Tibial nerve (tissue), 4 donors: Measurements from ENCODE around the gene STARD3.

ENCODE experiments used
- EP300 ChIP-seq, 2 donors: sonication (generic); formaldehyde crosslinking; IDR thresholded peaks; one replicate each; pipeline ENCODE4 v1.6.1; 2017; ENCODE audit warnings: antibody characterized with exemption in 2 of 2, mild to moderate bottlenecking in 1 of 2
- POLR2A ChIP-seq, 2 donors: fragments of 450-650 bp; IDR thresholded peaks; one replicate each; pipeline ENCODE4 v1.6.1; 2017; ENCODE audit warnings: antibody characterized with exemption in 2 of 2, mild to moderate bottlenecking in 2 of 2, moderate library complexity in 2 of 2
- TF ChIP-seq, protein P1 (sequence below), 5 experiments: fragments of 200-600 bp in 3 of 5; fragments of 450-650 bp in 2 of 5; sonication (generic) in 3 of 5; IDR thresholded peaks; one replicate each; pipeline ENCODE4 v1.5.1; 2016 to 2019; ENCODE audit warnings: antibody characterized with exemption in 5 of 5, mild to moderate bottlenecking in 3 of 5, moderate library complexity in 2 of 5

DNA sequence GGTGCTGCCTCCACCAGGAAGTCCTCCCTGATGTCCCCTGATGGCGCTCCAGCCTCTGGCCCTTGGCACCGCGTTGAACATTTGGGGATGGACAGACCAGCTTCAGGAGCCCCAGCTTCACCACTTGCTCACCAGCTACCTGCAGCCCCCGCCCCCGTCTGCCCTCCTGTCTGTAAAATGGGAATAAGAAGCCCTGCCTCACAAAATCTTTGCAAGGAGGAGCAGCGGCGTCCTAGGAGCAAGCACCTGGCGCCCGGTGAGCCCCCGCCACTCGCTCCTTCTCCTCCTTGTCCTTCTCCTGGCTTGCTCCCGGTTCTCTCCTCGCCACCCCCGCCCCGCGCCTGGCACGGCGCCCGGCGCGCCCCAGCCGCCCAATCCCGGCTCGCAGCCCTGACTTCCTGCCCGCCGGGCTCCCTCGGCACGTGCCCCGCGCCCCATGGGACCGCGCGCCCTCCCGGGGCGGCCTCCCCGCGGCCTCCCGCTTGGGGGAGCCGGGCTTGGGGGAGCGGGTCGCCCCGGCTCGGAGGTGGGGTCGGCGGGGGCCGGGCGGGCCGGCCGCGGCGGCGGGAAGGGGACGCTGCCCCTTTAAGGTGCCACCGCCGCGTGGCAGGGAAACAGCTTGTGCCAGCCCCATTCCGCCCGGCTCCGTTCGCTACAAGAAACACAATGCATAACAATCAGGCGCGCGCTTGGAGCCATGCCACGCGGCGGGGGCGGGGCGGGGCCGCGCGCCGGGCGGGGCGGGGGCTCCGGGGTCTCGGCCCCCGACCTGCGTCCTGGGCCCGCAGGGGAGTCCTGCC lies 19.3 kb upstream of the STARD3 start:
- TF ChIP-seq, protein P1, sequence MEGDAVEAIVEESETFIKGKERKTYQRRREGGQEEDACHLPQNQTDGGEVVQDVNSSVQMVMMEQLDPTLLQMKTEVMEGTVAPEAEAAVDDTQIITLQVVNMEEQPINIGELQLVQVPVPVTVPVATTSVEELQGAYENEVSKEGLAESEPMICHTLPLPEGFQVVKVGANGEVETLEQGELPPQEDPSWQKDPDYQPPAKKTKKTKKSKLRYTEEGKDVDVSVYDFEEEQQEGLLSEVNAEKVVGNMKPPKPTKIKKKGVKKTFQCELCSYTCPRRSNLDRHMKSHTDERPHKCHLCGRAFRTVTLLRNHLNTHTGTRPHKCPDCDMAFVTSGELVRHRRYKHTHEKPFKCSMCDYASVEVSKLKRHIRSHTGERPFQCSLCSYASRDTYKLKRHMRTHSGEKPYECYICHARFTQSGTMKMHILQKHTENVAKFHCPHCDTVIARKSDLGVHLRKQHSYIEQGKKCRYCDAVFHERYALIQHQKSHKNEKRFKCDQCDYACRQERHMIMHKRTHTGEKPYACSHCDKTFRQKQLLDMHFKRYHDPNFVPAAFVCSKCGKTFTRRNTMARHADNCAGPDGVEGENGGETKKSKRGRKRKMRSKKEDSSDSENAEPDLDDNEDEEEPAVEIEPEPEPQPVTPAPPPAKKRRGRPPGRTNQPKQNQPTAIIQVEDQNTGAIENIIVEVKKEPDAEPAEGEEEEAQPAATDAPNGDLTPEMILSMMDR (IDR thresholded peaks at IDR 0.05): no peak
- TF ChIP-seq EP300 (IDR thresholded peaks at IDR 0.05) (no peak), POLR2A (IDR thresholded peaks at IDR 0.05) (no peak)
